ENCODE data around the gene DDX56. TPM values are rescaled to one million over a fixed set of nuclear protein-coding genes. Genes with fewer than 3 reads are reported as not detected.

DDX56 gene
- polyA plus RNA-seq, 3 donors: 32.2 to 69.3 (median 33.9) TPM

- Histone ChIP-seq H3K9me3 (replicated peaks in 1 of 2; ENCODE audit: control insufficient read depth in 1 of 2, insufficient read depth in 1 of 2, low read length in 2 of 2) (no peaks in the 10 kb centered on the region), H3K36me3 (replicated peaks in 1 of 2; ENCODE audit: control insufficient read depth in 1 of 2, insufficient read depth in 2 of 2, low read length in 2 of 2) (peaks cover 24 to 37% of the 10 kb centered on the region in 2 donors), H3K9ac (ENCODE audit: insufficient read depth, low read length, poor library complexity, severe bottlenecking) (no peak overlapping the region), H4K20me1 (ENCODE audit: insufficient read depth, low read length) (peaks cover 16% of the 10 kb centered on the region), H3K79me2 (ENCODE audit: insufficient read depth, low read length) (no peaks in the 10 kb centered on the region), H3K4me1 (ENCODE audit: control insufficient read depth in 1 of 2, insufficient read depth in 2 of 2, low read length in 2 of 2) (no peaks in the 10 kb centered on the region), H3K27ac (ENCODE audit: low read depth in 1 of 2, low read length in 2 of 2) (no peak overlapping the region), H3K4me2 (replicated peaks; ENCODE audit: extremely low read depth, low read length, poor library complexity, severe bottlenecking) (no peak overlapping the region), H3K27me3 (ENCODE audit: control insufficient read depth in 2 of 2, insufficient read depth in 2 of 2, low read length in 2 of 2) (no peaks in the 10 kb centered on the region), H3K4me3 (replicated peaks in 1 of 3; ENCODE audit: low read depth in 2 of 3, low read length in 3 of 3) (no peak overlapping the region), H2AFZ (ENCODE audit: insufficient read depth, low read depth, low read length, poor library complexity, severe bottlenecking) (no peak overlapping the region)
- no peak for DNase-seq
- Mint-ChIP-seq H3K36me3 (peaks cover 26 to 36% of the 10 kb centered on the region in 2 donors), H3K9me3 (no peaks in the 10 kb centered on the region), H3K27ac (peak overlapping the region in 1 of 7 donors; percentile 20), H3K27me3 (ENCODE audit: low read depth in 3 of 3) (peaks cover 1 to 7% (median 4%) of the 10 kb centered on the region in 3 donors), H3K4me3 (no peak overlapping the region), H3K4me1 (peaks cover 8% of the 10 kb centered on the region)
- WGBS (ENCODE audit: insufficient coverage): 95% methylated on average over 4 of the region's 7 CpGs
- intact Hi-C loops (cut with micrococcal nuclease): no loop called here
- TF ChIP-seq CTCF (IDR thresholded peaks at IDR 0.05): no peak
These were observed 11.6 kb downstream of the DDX56 start for GRCh38 chr7:44561962-44562621.

GRCh38 chr7:44561481-44561880, 12.2 kb downstream of the DDX56 start:
- no peak for TF ChIP-seq CTCF (IDR thresholded peaks at IDR 0.05)

More at GRCh38 chr7:44561481-44561880, 12.2 kb downstream of the DDX56 start:
- Histone ChIP-seq H3K4me3 (replicated peaks in 1 of 3; ENCODE audit: low read depth in 2 of 3, low read length in 3 of 3) (no peak overlapping the region), H3K27me3 (ENCODE audit: control insufficient read depth in 2 of 2, insufficient read depth in 2 of 2, low read length in 2 of 2) (no peaks in the 10 kb centered on the region), H3K9ac (ENCODE audit: insufficient read depth, low read length, poor library complexity, severe bottlenecking) (no peak overlapping the region), H3K9me3 (replicated peaks in 1 of 2; ENCODE audit: control insufficient read depth in 1 of 2, insufficient read depth in 1 of 2, low read length in 2 of 2) (no peaks in the 10 kb centered on the region), H4K20me1 (ENCODE audit: insufficient read depth, low read length) (peaks cover 16% of the 10 kb centered on the region), H3K27ac (ENCODE audit: low read depth in 1 of 2, low read length in 2 of 2) (no peak overlapping the region), H3K4me1 (ENCODE audit: control insufficient read depth in 1 of 2, insufficient read depth in 2 of 2, low read length in 2 of 2) (no peaks in the 10 kb centered on the region), H2AFZ (ENCODE audit: insufficient read depth, low read depth, low read length, poor library complexity, severe bottlenecking) (no peak overlapping the region), H3K36me3 (replicated peaks in 1 of 2; ENCODE audit: control insufficient read depth in 1 of 2, insufficient read depth in 2 of 2, low read length in 2 of 2) (peaks cover 19 to 31% of the 10 kb centered on the region in 2 donors), H3K79me2 (ENCODE audit: insufficient read depth, low read length) (no peaks in the 10 kb centered on the region), H3K4me2 (replicated peaks; ENCODE audit: extremely low read depth, low read length, poor library complexity, severe bottlenecking) (no peak overlapping the region)
- peaks cover 1 to 7% (median 4%) of the 10 kb centered on the region in 3 donors for H3K27me3 Mint-ChIP-seq (ENCODE audit: low read depth in 3 of 3)
- DNase-seq: no peak
- no peak overlapping the region for H3K4me3 Mint-ChIP-seq
- intact Hi-C loops (cut with micrococcal nuclease): no loop called here
- H3K27ac Mint-ChIP-seq: no peak overlapping the region
- peaks cover 4% of the 10 kb centered on the region for H3K4me1 Mint-ChIP-seq
- no peaks in the 10 kb centered on the region for H3K9me3 Mint-ChIP-seq
- WGBS (ENCODE audit: insufficient coverage): 97% methylated on average over 5 of the region's 6 CpGs
- peaks cover 21 to 31% of the 10 kb centered on the region in 2 donors for H3K36me3 Mint-ChIP-seq

All from CD14-positive monocyte (primary cell).